GM18951 (cell line): Measurements from ENCODE around the gene ERMN.

ENCODE experiments used
- POLR2A ChIP-seq: IDR thresholded peaks from 4 replicates; pipeline ENCODE4 v1.6.1; 2011; ENCODE audit warnings: mild to moderate bottlenecking; ENCODE audit not compliant: insufficient read length, insufficient read depth; ENCODE audit errors: extremely low read depth
- in situ Hi-C: fragments of 300-500 bp; cut with MboI; formaldehyde crosslinking; loops from one replicate; pipeline ENCODE4 v1.12.0; 2022; ENCODE audit warnings: low sequenced_read_pairs, mixed read lengths, inconsistent platforms; ENCODE audit not compliant: unreplicated experiment

Gene ERMN

GRCh38 chr2:157326698-157327097, 1.1 kb upstream of the ERMN start:
- in situ Hi-C loops: no loop called here

GRCh38 chr2:157324331-157324843, 1.2 kb downstream of the ERMN start:
- no peak for TF ChIP-seq POLR2A
- in situ Hi-C loops: loop anchor here (25.0 kb wide), 2 partner anchors 263 to 688 kb away; no protein-coding TSS in a partner anchor

More at GRCh38 chr2:157326698-157327097, 1.1 kb upstream of the ERMN start:
- TF ChIP-seq POLR2A: no peak

- TF ChIP-seq POLR2A: no peak
- in situ Hi-C loops: loop anchor here (25.0 kb wide), 2 partner anchors 265 to 690 kb away; no protein-coding TSS in a partner anchor
Measured at GRCh38 chr2:157322432-157322831, 3.2 kb downstream of the ERMN start.

GRCh38 chr2:157321466-157321865, 4.2 kb downstream of the ERMN start:
- in situ Hi-C loops: loop anchor here (25.0 kb wide), 2 partner anchors 266 to 691 kb away; no protein-coding TSS in a partner anchor
- TF ChIP-seq POLR2A: no peak

GRCh38 chr2:157320409-157320808, 5.2 kb downstream of the ERMN start:
- in situ Hi-C loops: loop anchor here (25.0 kb wide), 2 partner anchors 267 to 692 kb away; no protein-coding TSS in a partner anchor

GRCh38 chr2:157319795-157320194, 5.8 kb downstream of the ERMN start:
- in situ Hi-C loops: loop anchor here (25.0 kb wide), 2 partner anchors 268 to 693 kb away; no protein-coding TSS in a partner anchor

More at GRCh38 chr2:157320409-157320808, 5.2 kb downstream of the ERMN start:
- TF ChIP-seq POLR2A: no peak

GRCh38 chr2:157318884-157319283, 6.7 kb downstream of the ERMN start:
- no peak for TF ChIP-seq POLR2A
- in situ Hi-C loops: loop anchor here (25.0 kb wide), 2 partner anchors 268 to 693 kb away; no protein-coding TSS in a partner anchor

More at GRCh38 chr2:157319795-157320194, 5.8 kb downstream of the ERMN start:
- no peak for TF ChIP-seq POLR2A

- TF ChIP-seq POLR2A: no peak
- in situ Hi-C loops: loop anchor here (25.0 kb wide), 2 partner anchors 271 to 696 kb away; no protein-coding TSS in a partner anchor
Measured at GRCh38 chr2:157315901-157316300, 9.7 kb downstream of the ERMN start.

- TF ChIP-seq POLR2A: no peak
- in situ Hi-C loops: loop anchor here (25.0 kb wide), 2 partner anchors 274 to 699 kb away; no protein-coding TSS in a partner anchor
Measured at GRCh38 chr2:157312866-157313486, 12.6 kb downstream of the ERMN start.

GRCh38 chr2:157311706-157312105, 13.9 kb downstream of the ERMN start:
- in situ Hi-C loops: loop anchor here (25.0 kb wide), 2 partner anchors 276 to 701 kb away; no protein-coding TSS in a partner anchor

GRCh38 chr2:157309878-157310277, 15.7 kb downstream of the ERMN start:
- in situ Hi-C loops: loop anchor here (10.0 to 25.0 kb wide), 3 partner anchors 185 to 702 kb away; no protein-coding TSS in a partner anchor
- TF ChIP-seq POLR2A: no peak

More at GRCh38 chr2:157311706-157312105, 13.9 kb downstream of the ERMN start:
- TF ChIP-seq POLR2A: no peak

- TF ChIP-seq POLR2A: no peak
- in situ Hi-C loops: loop anchor here (10.0 to 25.0 kb wide), 3 partner anchors 188 to 705 kb away; no protein-coding TSS in a partner anchor
Measured at GRCh38 chr2:157307021-157307420, 18.6 kb downstream of the ERMN start.

GRCh38 chr2:157305723-157306110, 19.9 kb downstream of the ERMN start:
- in situ Hi-C loops: loop anchor here (10.0 to 25.0 kb wide), 3 partner anchors 189 to 707 kb away; no protein-coding TSS in a partner anchor

More at GRCh38 chr2:157305723-157306110, 19.9 kb downstream of the ERMN start:
- no peak for TF ChIP-seq POLR2A
